Frontal cortex (tissue), 4 donors: ENCODE results near the gene INPPL1. TPM values are rescaled to one million over a fixed set of nuclear protein-coding genes. Genes with fewer than 3 reads are reported as not detected.

Source experiments
- DNase-seq, 2 donors: peaks; one replicate each; pipeline ENCODE4 v3.0.0; 2012; ENCODE audit warnings: low spot score in 2 of 2
- FAIRE-seq: peaks from 2 replicates; lab custom pipeline; 2012; peaks lifted over from hg19 to GRCh38; lab: Jason Lieb, UNC
- total RNA-seq: library from RNA; depleted of rRNA; stranded (reverse); fragments of >200 nt; gene quantifications from one replicate; pipeline ENCODE4 v1.2.3, GENCODE V29; 2014
- donor health status: control.
- donor health status: control.
- donor health status: control.

The INPPL1 gene
- total RNA-seq, 1 donor from 2014 or later = 6.5 TPM

DNA sequence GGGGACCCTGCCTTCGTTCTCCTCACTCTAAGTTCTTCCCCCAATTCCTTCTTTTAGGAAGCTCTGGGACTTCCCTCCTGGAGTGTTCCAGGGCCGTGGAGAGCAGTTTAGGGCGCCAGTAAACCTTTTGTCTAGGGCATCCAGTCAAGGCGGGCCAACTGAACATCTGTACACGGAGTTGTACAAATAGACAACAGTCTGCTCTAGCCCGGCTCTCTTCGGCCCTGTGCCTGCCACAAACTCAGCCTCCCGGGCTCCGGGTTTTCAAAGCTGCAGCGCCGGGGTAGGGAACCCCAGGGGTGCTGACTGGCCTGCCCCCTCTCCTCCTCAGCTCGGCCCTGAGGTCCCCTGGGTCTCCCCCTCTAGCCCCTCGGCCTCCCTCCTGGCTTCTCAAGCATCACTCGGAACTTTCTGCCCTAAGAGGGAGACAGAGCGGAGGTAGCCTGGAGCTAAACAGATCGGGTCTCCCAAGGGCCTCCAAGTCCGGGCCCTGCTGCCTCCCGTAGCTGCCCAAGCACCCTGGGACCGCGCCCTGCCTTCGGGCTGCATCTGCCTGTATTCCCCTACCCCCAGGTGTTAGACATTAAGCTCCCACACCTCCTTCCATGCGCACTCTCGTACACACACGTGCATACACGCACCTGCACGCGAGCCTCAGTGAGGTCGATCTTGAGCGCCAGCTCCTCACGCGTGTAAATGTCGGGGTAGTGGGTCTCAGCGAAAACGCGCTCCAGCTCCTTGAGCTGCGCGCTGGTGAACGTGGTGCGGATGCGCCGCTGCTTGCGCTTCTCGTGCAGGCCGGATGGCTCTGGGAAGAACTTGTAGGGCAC is 16.1 kb downstream of the INPPL1 start:
- FAIRE-seq = no peak
- DNase-seq = no peak

DNA sequence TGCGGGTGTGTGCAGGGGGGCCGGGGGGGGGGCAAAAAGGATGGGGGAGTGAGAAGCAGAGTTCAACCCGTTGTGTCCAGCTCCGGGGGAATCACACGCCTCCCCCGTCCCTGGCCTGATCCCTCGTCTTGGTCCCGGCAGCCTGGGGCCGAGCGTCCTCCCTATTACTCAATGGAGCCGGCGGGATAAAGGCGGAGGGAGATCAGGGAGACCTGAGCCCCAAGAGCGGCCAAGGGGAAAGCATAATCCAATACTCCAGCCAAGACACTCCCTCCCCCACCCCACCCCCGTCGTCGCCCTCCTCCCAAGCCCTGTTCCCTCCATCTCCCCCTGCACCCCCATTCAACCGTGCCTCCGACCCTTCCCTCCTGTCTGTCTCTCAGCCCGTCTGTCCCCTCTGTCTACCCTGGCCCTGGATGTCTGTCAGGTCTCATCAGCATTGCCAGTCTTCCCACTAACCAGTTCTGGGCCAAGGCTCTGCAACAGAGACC is 16.8 kb downstream of the INPPL1 start:
- FAIRE-seq (no peak), DNase-seq (no peak)

DNA sequence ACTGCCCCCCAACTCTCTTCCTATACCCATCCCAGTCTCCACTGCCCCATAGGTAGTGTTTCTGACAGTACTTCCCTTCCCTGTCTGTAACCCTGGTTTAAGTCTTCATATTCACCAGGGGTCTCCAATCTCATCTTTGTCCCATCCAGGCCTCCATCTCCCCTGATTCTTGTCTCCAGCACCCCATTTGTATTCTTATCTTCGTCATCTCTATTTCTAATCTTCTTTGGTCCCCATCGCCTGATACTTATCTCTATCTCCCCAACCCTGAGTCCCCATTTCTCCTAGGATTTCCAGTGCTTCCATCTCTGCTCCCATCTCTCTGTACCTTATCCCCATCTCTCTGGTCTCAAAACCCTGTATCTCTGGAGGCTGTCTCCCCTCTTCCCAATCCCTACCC is 17.6 kb downstream of the INPPL1 start:
- DNase-seq = no peak
- no peak for FAIRE-seq

DNA sequence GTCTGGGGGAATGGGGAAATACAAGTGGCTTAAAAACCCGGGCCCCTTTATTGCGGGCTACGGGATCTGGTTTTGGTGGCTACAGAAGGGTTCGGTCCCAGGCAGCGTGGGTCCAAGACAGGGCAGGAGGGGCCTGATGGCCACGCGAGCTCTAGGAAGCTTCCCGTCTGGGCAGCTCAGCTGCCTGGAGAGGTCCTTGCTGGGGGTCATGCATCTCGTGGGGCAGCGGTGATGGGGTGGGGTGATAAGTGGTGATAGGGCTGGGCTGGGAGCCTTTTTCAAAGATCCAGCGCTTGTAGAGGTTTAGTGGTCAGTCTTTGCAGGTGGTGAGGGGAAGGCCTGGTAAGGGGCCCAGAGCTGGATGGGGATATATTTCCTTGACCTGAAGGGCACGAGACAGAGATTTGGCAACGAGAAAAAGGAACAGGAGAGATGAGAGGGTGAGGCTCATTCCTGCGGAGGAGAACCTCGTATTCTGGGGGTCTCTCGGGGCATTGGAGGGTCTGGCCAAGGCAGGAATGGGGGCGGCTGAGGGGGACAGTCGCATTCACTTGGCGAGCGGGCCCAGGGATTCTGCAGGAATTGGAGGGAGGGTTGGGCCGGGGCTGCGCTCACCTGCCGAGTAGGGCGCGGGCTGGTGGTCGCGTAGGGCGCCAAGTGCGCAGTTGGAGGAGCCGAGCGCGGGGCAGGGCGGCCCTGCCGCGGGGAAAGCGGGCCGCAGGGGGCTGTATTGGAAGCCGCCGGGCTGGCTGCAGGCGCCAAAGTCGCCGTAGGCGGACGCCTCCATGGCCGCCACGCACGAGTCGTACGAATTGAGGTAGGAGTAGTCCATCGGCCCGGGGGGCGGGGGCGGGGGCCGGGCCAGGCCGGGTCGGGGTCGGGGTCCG is 18.8 kb downstream of the INPPL1 start:
- no peak for DNase-seq
- no peak for FAIRE-seq

DNA sequence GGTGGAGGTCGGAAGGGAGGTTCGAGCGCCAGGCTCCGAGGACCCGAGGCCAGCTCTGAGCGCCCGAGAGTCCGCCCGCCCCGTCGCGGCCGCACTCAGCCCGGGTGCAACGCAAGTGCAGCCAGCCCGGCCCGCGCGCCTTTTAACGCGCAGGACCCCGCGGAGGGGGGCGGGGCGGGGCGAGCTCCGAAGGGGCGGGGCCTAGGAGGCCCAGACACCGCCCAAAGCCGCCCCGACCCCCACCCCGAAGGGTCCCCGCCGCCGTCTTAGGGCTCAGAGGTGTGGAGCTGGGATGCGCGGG is 19.4 kb downstream of the INPPL1 start, which contains the start of gene PHOX2A:
Gene PHOX2A, minus strand, starts transcription at position 117 of the 301 bp plus-strand sequence. CDS start 172 bp downstream, outside the sequence.
- DNase-seq (no peak), FAIRE-seq (no peak)

DNA sequence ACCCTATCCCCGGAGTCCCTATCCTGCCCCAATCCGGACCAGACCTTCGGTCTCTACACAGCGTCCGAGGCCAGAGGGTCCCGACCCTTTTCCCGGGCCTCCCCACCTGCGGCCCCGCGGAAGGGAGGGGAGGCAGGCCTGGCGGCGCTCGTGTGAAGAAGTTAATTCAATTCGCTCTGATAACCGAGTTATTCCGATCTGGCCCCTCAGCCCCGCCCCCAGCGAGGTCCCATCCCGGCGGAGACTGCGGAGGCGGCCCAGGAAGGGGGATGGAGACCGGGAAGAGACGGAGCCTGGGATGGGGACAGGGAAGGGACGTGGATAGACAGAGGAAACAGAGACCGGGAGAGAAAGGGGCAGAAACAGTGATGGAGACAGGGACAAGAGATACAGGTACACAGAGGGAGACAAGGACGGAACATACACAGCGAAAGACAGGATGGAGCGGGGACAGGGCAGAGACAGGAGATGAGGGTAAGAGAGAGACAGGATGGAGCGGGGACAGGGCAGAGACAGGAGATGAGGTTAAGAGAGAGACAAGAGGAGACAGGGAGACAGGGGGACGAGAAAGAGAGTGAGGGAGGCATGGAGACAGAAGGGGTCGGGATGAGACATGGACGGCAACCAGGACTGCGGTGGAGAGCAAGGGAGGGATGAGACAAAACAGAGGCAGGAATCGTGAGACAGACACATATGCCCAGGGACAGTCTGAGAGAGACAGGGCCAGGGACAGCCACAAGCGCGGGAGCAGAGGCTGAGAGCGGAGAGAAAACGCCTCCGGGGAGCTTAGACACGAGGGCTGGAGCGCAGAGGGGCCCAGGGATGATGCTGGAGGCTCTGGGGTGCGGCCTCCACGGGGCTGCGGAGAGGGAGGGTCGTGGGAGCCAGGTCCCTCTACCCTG is 20.0 kb downstream of the INPPL1 start:
- DNase-seq (no peak), FAIRE-seq (no peak)

DNA sequence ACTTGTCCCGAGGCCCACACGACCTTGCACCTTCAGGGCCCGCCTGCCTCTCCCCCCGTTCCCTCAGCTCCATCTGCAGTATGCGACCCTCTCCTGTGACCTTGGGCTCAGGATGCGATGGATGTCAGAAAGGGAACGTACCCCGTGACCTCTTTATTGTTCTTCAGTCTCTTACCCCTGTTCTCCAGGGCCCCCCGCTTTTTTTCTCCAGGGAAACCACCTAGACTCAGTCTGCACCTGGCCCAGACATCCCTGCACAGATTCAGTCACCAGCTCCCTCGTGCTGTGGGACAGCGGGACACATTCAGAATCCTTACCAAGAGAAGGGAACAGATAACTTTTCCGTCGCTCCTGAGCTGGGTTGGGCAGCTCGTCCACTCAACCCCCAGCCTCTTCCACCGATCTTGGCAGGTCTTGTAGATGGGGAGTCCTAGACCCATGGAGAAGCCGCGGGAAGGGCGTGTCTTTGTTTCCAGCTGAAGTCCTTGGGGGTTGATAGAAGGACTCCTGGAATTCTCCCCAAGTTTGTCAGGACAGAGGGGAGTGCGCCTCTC is 20.8 kb downstream of the INPPL1 start:
- DNase-seq = no peak

DNA sequence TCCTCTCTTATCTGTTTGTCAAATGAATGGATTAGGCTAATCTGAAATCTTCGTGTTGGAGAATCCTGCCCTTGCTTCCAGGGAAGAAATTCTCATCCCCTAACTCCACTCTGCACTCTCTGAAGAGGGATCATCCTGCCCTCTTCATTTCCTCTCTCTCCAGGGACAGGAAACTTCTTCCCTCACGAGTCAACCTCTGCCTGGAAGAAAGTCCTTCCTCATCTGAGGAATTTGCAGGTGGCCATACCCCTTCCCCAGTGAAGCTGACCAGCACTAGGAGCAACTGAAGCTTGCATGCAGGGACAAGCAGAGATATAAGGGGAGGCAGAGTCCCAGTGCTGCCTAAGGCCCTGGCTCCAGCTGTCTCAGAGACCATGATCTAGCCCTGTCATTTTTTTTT is 23.0 kb downstream of the INPPL1 start:
- FAIRE-seq (no peak), DNase-seq (no peak)

More for the DNA sequence above, 20.8 kb downstream of the INPPL1 start:
- FAIRE-seq = no peak

DNA sequence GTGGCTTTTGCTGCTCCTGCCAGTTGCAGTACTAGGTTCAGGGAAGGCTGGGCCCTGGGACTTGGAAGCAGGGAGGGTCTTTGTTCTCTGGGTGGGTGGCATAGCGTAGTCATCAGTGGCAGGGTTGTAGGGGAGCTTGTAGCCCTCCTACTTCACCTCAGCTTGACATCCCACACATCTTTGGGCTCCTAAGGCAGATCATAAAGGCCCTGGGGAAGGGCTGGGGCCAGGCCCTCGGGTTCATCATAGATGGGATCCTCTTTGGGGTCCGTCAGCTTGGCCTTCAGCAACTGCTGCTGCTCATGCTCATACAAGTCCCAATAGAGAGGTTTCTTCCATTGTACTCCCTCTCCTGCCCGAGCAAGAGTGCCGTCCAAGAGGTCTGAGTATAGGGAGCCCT is 25.4 kb downstream of the INPPL1 start:
- FAIRE-seq (no peak), DNase-seq (no peak)

DNA sequence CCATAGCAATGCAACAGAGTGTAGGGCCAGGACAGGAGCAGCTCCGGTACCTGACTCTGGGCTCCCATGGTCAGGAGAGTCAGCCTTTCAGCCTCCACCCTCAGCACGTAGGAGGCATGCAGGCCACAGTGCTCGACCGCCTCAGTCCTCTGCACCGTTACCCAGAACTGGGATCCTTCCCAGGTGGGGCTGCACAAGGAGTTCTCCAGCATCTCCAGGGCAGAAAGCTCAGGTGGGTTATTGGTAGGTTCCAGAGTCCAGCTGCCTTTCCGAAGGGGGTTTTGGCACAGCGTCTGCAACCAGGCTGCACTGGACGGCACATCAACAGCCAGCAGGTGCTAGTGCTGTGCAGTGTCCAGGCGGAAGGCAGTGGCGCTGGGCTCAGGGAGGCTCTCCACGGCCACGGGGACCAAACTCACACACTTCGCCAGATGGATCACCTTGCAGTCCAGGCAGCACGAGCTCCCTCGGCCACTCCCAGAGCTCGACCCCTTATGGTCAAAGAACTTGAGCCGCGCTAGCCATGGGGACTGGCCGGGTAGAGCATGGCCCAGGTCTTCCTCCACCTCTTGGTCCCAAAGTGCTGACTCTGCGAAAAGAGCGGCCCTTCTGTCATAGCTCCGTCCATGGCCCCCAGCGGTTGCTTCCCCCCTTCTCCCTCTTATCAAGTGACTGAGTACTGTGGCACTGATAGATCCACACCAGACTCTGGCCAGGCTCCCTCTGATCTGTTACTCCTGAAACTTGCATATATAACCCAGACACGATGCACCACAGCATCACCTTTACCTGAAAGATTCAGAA is 26.3 kb downstream of the INPPL1 start:
- FAIRE-seq (no peak), DNase-seq (no peak)

DNA sequence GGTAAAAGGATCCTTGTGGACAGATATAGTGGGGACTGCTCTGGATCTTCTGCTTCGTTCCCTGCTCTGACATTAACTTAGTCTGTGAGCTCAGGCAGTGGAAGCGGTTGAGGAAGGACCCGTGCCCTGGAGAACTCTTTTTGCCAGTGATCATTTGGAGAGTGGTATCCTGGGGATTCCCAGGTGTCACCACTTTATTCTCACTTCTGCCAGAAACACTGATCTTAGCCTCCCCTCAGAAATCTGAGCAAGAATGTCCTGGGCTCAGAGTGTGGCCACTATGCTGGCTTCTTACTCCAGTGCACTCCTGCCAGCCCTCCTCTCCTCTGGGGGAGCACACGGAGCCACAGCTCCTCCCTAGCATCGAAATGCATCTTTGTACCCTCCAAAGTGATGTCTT is 27.0 kb downstream of the INPPL1 start:
- DNase-seq (no peak), FAIRE-seq (no peak)

DNA sequence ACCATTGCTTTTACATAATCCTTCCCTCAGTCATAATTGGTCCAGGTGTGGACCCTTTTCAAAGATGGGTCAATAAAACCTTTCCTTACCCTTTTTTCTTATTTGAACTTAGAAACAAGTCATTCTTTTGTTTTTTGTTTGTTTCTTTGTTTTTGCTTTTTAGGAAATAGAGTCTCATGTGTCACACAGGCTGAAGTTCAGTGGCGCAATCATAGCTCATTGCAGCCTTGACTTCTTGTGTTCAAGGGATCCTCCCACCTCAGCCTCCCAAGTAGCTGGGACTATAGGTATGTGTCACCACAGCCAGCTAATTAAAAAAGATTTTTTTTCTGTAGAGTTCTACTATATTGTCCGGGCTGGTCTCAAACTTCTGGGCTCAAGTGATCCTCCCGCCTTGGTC is 28.8 kb downstream of the INPPL1 start:
- FAIRE-seq (no peak), DNase-seq (no peak)

DNA sequence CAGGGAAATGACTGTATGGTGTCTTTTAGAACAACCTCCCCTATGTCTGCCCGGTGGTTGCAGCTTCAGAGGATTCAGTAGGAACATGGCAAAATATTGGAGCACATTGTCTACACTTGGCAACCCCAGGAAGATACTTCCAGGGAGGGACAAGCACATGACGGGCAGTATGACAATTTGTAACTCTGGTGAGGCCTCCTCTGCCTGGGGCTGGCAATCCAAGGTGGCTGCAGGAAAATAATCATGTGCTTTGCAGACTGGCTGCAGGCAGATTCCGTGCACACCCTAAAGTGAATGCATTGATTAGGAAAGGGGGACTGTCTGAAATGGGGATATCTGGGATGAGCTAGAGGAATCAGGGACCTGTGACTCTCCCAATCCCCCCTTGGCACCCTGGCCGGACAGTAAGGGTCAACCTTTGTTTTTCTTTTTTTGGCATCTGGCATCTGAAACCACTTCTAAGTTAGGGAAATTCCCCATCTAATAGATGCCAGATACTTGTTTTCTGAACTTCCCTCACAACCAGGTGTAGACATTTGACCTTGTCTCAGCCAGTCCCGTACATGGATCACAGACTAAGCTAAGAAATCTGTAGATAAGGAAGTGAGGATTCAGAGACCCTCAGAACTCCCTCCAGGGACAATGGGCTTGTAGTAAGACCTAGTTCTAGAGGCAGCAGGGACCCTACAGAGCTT is 29.9 kb downstream of the INPPL1 start:
- FAIRE-seq = no peak
- no peak for DNase-seq

DNA sequence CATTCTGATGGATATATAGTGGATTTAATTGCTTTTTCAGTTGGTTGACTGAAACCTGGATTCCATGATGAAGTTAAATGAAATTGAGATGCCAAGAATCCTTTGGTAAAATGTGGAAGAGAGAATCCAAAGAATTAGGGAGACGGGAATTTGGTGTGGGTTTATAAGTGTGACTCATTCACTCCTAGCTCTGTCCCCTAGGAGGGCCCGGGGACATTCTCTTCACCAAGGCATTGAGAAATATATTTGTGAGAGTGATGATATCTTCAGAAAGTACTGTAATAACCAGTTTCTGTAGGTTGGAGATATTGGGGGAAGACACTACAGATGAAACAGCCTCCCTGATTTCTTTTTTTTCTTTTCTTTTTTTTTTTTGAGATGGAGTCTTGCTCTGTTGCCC is 33.0 kb downstream of the INPPL1 start:
- no peak for DNase-seq
- FAIRE-seq = no peak

DNA sequence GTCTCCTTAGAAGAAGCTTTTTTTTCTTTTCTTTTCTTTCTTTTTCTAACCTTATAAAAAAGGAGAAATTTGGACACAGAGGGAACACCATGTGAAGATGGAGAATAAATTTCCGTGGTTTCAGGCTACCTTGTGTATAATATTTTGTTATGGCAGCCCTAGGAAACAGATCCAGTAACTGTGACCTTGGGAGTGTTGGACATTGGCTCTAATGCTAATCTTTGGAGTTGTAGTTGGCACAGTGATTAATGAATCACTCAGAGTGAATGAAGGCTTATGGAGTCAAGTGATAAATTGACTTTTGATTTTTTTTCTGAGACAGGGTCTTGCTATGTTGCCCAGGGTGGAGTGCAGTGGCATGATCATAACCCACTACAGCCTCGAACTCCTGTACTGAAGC is 34.9 kb downstream of the INPPL1 start:
- DNase-seq = no peak
- no peak for FAIRE-seq

DNA sequence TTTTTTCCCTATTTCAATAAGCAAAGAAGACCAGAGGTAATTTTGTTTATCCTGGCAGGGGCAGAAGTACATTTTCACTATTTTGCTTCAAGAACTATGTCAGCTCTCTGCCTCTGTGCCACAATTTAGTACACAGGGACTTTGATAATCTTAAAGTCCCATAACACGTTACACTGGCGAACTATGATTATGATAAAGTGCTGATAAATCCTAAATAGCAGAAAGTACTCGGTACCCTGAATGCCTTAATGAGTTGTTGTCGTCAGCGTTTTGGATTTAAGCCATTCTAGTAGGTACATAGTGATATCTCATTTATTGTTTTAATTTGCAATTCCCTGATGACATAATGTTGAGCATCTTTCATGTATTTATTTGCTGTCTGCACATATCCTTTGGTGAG is 36.0 kb downstream of the INPPL1 start:
- no peak for FAIRE-seq

DNA sequence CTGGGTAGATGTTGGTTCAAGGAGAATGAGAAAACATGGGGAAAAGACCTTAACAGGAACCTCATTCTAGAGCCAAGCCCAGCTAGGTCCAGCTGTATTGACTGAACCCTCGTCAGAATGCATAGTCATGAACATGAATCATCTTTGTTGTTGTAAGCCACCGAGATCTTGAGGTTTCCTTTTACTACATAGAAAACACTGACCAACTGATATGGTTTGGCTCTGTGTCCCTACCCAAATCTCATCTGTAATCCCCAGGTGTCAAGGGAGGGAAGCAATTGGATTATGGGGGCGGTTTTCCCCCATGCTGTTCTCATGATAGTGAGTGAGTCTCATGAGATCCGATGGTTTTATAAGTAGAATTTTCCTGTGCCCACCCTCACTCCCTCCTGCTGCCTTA is 38.8 kb downstream of the INPPL1 start:
- FAIRE-seq = no peak
- DNase-seq = no peak

More for the DNA sequence above, 36.0 kb downstream of the INPPL1 start:
- no peak for DNase-seq

DNA sequence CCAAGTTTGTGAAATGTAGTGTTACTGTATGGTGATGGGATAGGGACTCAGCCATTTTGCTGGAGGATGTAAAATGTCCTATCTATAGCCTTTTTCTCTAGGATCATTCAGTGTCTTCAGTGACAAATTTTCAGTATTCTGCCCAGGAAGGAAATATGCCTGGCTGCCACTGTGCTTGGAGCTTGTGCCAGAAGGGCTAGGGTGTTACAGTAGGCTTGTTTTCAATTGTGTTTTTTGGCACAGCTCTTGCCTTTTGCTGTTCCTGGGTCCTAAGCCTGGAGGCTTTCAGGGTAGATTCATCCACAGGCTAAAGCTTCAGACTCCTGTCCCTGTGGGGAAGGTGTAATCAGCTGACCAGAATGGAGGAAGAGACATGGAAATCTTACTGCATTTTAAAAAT is 41.4 kb downstream of the INPPL1 start:
- DNase-seq (no peak), FAIRE-seq (no peak)
